CD14-positive monocyte (primary cell): ENCODE results near the gene ATXN2L. TPM values are rescaled to one million over a fixed set of nuclear protein-coding genes. Genes with fewer than 3 reads are reported as not detected.

Experiments
- DNase-seq, 3 donors: peaks; one replicate each; pipeline ENCODE4 v3.0.0-alpha.2; 2011 to 2022
- H2AFZ ChIP-seq: 2 replicates; pipeline ENCODE4 v1.6.0; 2012; ENCODE audit warnings: mild to moderate bottlenecking, low read depth, low read length, inconsistent platforms; ENCODE audit not compliant: insufficient read depth, poor library complexity, severe bottlenecking
- H3K27ac ChIP-seq, 2 donors: 1 replicate in 1 of 2; 2 replicates in 1 of 2; pipeline ENCODE4 v1.5.1; 2012 to 2013; ENCODE audit warnings: low read length in 2 of 2, control low read depth in 1 of 2, inconsistent platforms in 1 of 2, low read depth in 1 of 2, mild to moderate bottlenecking in 1 of 2
- H3K27me3 ChIP-seq, 2 donors: one replicate each; pipeline versions ENCODE4 v1.6.0 to v1.6.1; 2011 to 2013; ENCODE audit warnings: low read length in 2 of 2; ENCODE audit not compliant: control insufficient read depth in 2 of 2, insufficient read depth in 2 of 2
- H3K36me3 ChIP-seq, 2 donors: replicated peaks in 1 of 2; 1 replicate in 1 of 2; 2 replicates in 1 of 2; pipeline versions ENCODE4 v1.5.1 to v1.6.1; 2012 to 2013; ENCODE audit warnings: low read length in 2 of 2, control low read depth in 1 of 2, inconsistent platforms in 1 of 2, mild to moderate bottlenecking in 1 of 2; ENCODE audit not compliant: insufficient read depth in 2 of 2, control insufficient read depth in 1 of 2
- H3K4me1 ChIP-seq, 2 donors: 1 replicate in 1 of 2; 2 replicates in 1 of 2; pipeline versions ENCODE4 v1.5.1 to v1.6.1; 2012 to 2013; ENCODE audit warnings: low read length in 2 of 2, control low read depth in 1 of 2, inconsistent platforms in 1 of 2, mild to moderate bottlenecking in 1 of 2, moderate library complexity in 1 of 2; ENCODE audit not compliant: insufficient read depth in 2 of 2, control insufficient read depth in 1 of 2
- H3K4me2 ChIP-seq: replicated peaks from 2 replicates; pipeline ENCODE3; 2012; ENCODE audit warnings: low read length, moderate library complexity, mild to moderate bottlenecking; ENCODE audit not compliant: poor library complexity, severe bottlenecking; ENCODE audit errors: extremely low read depth
- H3K4me3 ChIP-seq, 3 experiments: fragments of 200-600 bp in 1 of 3; sonication (generic) in 1 of 3; replicated peaks in 1 of 3; 1 replicate in 2 of 3; 2 replicates in 1 of 3; pipeline ENCODE4 v1.5.1; 2011 to 2013; ENCODE audit warnings: low read length in 3 of 3, mild to moderate bottlenecking in 3 of 3, control low read depth in 2 of 3, low read depth in 2 of 3, inconsistent platforms in 1 of 3, moderate library complexity in 1 of 3
- H3K79me2 ChIP-seq: 2 replicates; pipeline ENCODE4 v1.6.0; 2012; ENCODE audit warnings: mild to moderate bottlenecking, control low read depth, inconsistent platforms, low read length, moderate library complexity; ENCODE audit not compliant: insufficient read depth
- H3K9ac ChIP-seq: 2 replicates; pipeline ENCODE4 v1.6.0; 2017; ENCODE audit warnings: low read length, mild to moderate bottlenecking; ENCODE audit not compliant: insufficient read depth, poor library complexity, severe bottlenecking
- H3K9me3 ChIP-seq, 2 donors: replicated peaks in 1 of 2; 1 replicate in 1 of 2; 2 replicates in 1 of 2; pipeline versions ENCODE4 v1.5.1 to v1.6.1; 2012 to 2013; ENCODE audit warnings: low read length in 2 of 2, control low read depth in 1 of 2; ENCODE audit not compliant: control insufficient read depth in 1 of 2, insufficient read depth in 1 of 2
- H4K20me1 ChIP-seq: 2 replicates; pipeline ENCODE4 v1.6.0; 2012; ENCODE audit warnings: mild to moderate bottlenecking, low read length, control low read depth, moderate library complexity; ENCODE audit not compliant: insufficient read depth
- H3K27ac Mint-ChIP-seq, 7 donors: one replicate each; pipeline ENCODE4 v1.8.0; 2020; ENCODE audit warnings: mild to moderate bottlenecking in 7 of 7, mixed read lengths in 7 of 7, moderate library complexity in 6 of 7, inconsistent platforms in 2 of 7
- H3K27me3 Mint-ChIP-seq, 3 donors: one replicate each; pipeline ENCODE4 v1.8.0; 2021 to 2022; ENCODE audit warnings: low read depth in 3 of 3, mild to moderate bottlenecking in 3 of 3, mixed read lengths in 3 of 3, moderate library complexity in 3 of 3, inconsistent platforms in 1 of 3
- H3K36me3 Mint-ChIP-seq, 2 donors: one replicate each; pipeline ENCODE4 v1.8.0; 2020; ENCODE audit warnings: mixed read lengths in 2 of 2, inconsistent platforms in 1 of 2, mild to moderate bottlenecking in 1 of 2
- H3K4me1 Mint-ChIP-seq: one replicate; pipeline ENCODE4 v1.8.0; 2020; ENCODE audit warnings: mild to moderate bottlenecking, mixed read lengths
- H3K4me3 Mint-ChIP-seq, 2 donors: one replicate each; pipeline ENCODE4 v1.8.0; 2020; ENCODE audit warnings: mild to moderate bottlenecking in 2 of 2, mixed read lengths in 2 of 2, moderate library complexity in 1 of 2
- H3K9me3 Mint-ChIP-seq, 7 donors: one replicate each; pipeline ENCODE4 v1.8.0; 2020 to 2022; ENCODE audit warnings: mixed read lengths in 7 of 7, mild to moderate bottlenecking in 6 of 7, moderate library complexity in 6 of 7, inconsistent platforms in 2 of 7
- CTCF ChIP-seq: fragments of 200-600 bp; IDR thresholded peaks from one replicate; pipeline ENCODE4 v1.8.0; 2022; ENCODE audit warnings: antibody characterized with exemption, mild to moderate bottlenecking
- WGBS: methylation state at CpG from one replicate; pipeline ENCODE4 v1.1.5; 2013; ENCODE audit warnings: missing lambda C conversion rate; ENCODE audit not compliant: insufficient coverage; 5-methylcytosine and 5-hydroxymethylcytosine counted together
- intact Hi-C, 2 donors: fragments of 100-400 bp; cut with micrococcal nuclease; formaldehyde crosslinking; loops; one replicate each; pipeline versions ENCODE4 v1.15.0 to v1.15.1; 2023
- polyA plus RNA-seq, 3 donors: library from polyadenylated mRNA; depleted of rRNA in 1 of 3; unstranded in 2 of 3; stranded (reverse) in 1 of 3; fragments of 300-500 nt in 2 of 3; fragments of >200 nt in 1 of 3; fragmentation: Illumina TruSeq in 2 of 3; gene quantifications; 1 replicate in 2 of 3; 2 replicates in 1 of 3; pipeline ENCODE4 v1.2.3, GENCODE V29; 2012 to 2021
- small RNA-seq: library from RNA; depleted of rRNA; stranded (forward); fragments of <200 nt; gene quantifications from one replicate; pipeline ENCODE3, GENCODE V24; 2012; ENCODE audit warnings: low read depth; ENCODE audit not compliant: insufficient read length

The ATXN2L gene
- polyA plus RNA-seq, 3 donors, result 4.8 to 118 (median 10.2) TPM

GRCh38 chr16:28884045-28884444 lies 61.2 kb downstream of the ATXN2L start:
- peaks cover 0 to 11% of the 10 kb centered on the region in 2 donors for H3K27me3 ChIP-seq
- H3K9ac ChIP-seq, result no peak overlapping the region
- H3K79me2 ChIP-seq, result no peaks in the 10 kb centered on the region
- no peak for DNase-seq
- H4K20me1 ChIP-seq, result no peaks in the 10 kb centered on the region
- no peak overlapping the region for H3K4me3 ChIP-seq
- no peak overlapping the region for H3K4me2 ChIP-seq
- Mint-ChIP-seq H3K4me1 (peaks cover 14% of the 10 kb centered on the region), H3K27me3 (peaks cover 18 to 21% (median 19%) of the 10 kb centered on the region in 3 donors), H3K9me3 (peaks cover 0 to 3% (median 0%) of the 10 kb centered on the region in 7 donors), H3K36me3 (no peaks in the 10 kb centered on the region), H3K4me3 (no peak overlapping the region), H3K27ac (no peak overlapping the region)
- no peak for TF ChIP-seq CTCF
- 96% methylated on average over 6 of the region's 6 CpGs for WGBS
- intact Hi-C loops, result loop anchor here in 1 of 2 donors (5.0 kb wide), 1 partner anchor 33 kb away; no protein-coding TSS in a partner anchor
- no peak overlapping the region for H2AFZ ChIP-seq
- H3K9me3 ChIP-seq, result no peaks in the 10 kb centered on the region
- H3K27ac ChIP-seq, result no peak overlapping the region
- no peaks in the 10 kb centered on the region for H3K36me3 ChIP-seq
- peaks cover 12 to 16% of the 10 kb centered on the region in 2 donors for H3K4me1 ChIP-seq

Small RNA genes lying within 50 kb of the gene (small RNA-seq; reads per million reads assigned to genes)
- gene RF00416, result not detected

Other genes starting within 250 kb of the ATXN2L start
- 1 to 10 TPM in 2 of 3 donors, not detected in 1; 1.1 to 4.6 TPM for gene SULT1A2, start 225.9 kb upstream of the ATXN2L start, polyA plus RNA-seq
- gene SULT1A1, start 213.0 kb upstream of the ATXN2L start, polyA plus RNA-seq, result 100 to 1,000 TPM in 2 of 3 donors, 10 to 100 TPM in 1; 96.3 to 362 (median 320) TPM
- gene NPIPB8, start 184.9 kb upstream of the ATXN2L start, polyA plus RNA-seq, result under 1 TPM in 1 of 3 donors, not detected in 2; 0.11 TPM
- 100 to 1,000 TPM; 120 to 187 (median 170) TPM for gene EIF3C, start 111.5 kb upstream of the ATXN2L start, polyA plus RNA-seq
- gene NPIPB9, start 71.2 kb upstream of the ATXN2L start, polyA plus RNA-seq, result 1 to 10 TPM in 1 of 3 donors, not detected in 2; 1.4 TPM
- gene TUFM, start 23.3 kb downstream of the ATXN2L start, polyA plus RNA-seq, result 100 to 1,000 TPM; 146 to 157 (median 148) TPM
- gene SH2B1, start 40.8 kb downstream of the ATXN2L start, polyA plus RNA-seq, result 10 to 100 TPM in 1 of 3 donors, 1 to 10 TPM in 1, under 1 TPM in 1; 0.93 to 55.9 (median 1.1) TPM
- gene ATP2A1, start 55.5 kb downstream of the ATXN2L start, polyA plus RNA-seq, result under 1 TPM in 1 of 3 donors, not detected in 2; 0.57 TPM
- gene RABEP2, start 102.2 kb downstream of the ATXN2L start, polyA plus RNA-seq, result 10 to 100 TPM in 1 of 3 donors, 1 to 10 TPM in 2; 1.9 to 21.6 (median 2.5) TPM
- gene CD19, start 109.0 kb downstream of the ATXN2L start, polyA plus RNA-seq, result under 1 TPM; 0.28 to 0.75 (median 0.65) TPM
- 100 to 1,000 TPM in 1 of 3 donors, 10 to 100 TPM in 2; 17.5 to 125 (median 18.4) TPM for gene NFATC2IP, start 127.9 kb downstream of the ATXN2L start, polyA plus RNA-seq
- 100 to 1,000 TPM in 1 of 3 donors, 10 to 100 TPM in 2; 93.4 to 104 (median 97.2) TPM for gene SPNS1, start 151.8 kb downstream of the ATXN2L start, polyA plus RNA-seq
- gene LAT, start 162.1 kb downstream of the ATXN2L start, polyA plus RNA-seq, result 10 to 100 TPM in 1 of 3 donors, 1 to 10 TPM in 2; 1.5 to 25.2 (median 1.9) TPM